B cell (primary cell): ENCODE measurements around the gene CPNE5. TPM values are rescaled to one million over a fixed set of nuclear protein-coding genes. Genes with fewer than 3 reads are reported as not detected.

Source experiments
- ATAC-seq: fragments of 200-7000 bp; cut with Tn5 transposase; one replicate; pipeline ENCODE4 v1.10.0; 2021; ENCODE audit warnings: low read depth, mild to moderate bottlenecking, moderate number of reproducible peaks, moderate library complexity
- CTCF ChIA-PET: fragments of 350-600 bp; sonication (Branson Sonifier 250); formaldehyde crosslinking; loops from one replicate; lab custom pipeline; 2021; ENCODE audit warnings: antibody characterized with exemption, inconsistent platforms; lab: Charles Lee
- POLR2A ChIA-PET: fragments of 350-600 bp; sonication (Branson Sonifier 250); formaldehyde crosslinking; loops from one replicate; lab custom pipeline; 2021; ENCODE audit warnings: antibody characterized with exemption; lab: Charles Lee
- DNase-seq: peaks from one replicate; pipeline ENCODE4 v3.0.0; 2013
- H2AFZ ChIP-seq: 2 replicates; pipeline ENCODE4 v1.6.1; 2012; ENCODE audit warnings: mild to moderate bottlenecking, low read depth, low read length; ENCODE audit not compliant: insufficient read depth, poor library complexity, severe bottlenecking
- H3K27ac ChIP-seq, 2 donors: 1 replicate in 1 of 2; 2 replicates in 1 of 2; pipeline ENCODE4 v1.5.1; 2012 to 2013; ENCODE audit warnings: low read length in 2 of 2, mild to moderate bottlenecking in 2 of 2, moderate library complexity in 1 of 2
- H3K27me3 ChIP-seq, 4 experiments: fragments of 200-600 bp in 1 of 4; sonication (generic) in 1 of 4; replicated peaks in 1 of 4; 1 replicate in 2 of 4; 2 replicates in 2 of 4; pipeline versions ENCODE4 v1.6.1 to v1.7.0; 2013 to 2016; ENCODE audit warnings: low read length in 3 of 4, mild to moderate bottlenecking in 2 of 4, mixed read lengths in 1 of 4, moderate library complexity in 1 of 4; ENCODE audit not compliant: insufficient read depth in 4 of 4, control insufficient read depth in 3 of 4; ENCODE audit errors: control extremely low read depth in 1 of 4
- H3K36me3 ChIP-seq, 2 experiments: replicated peaks in 1 of 2; 1 replicate in 1 of 2; 2 replicates in 1 of 2; pipeline versions ENCODE4 v1.6.1 to v1.7.1; 2013; ENCODE audit warnings: low read length in 1 of 2; ENCODE audit not compliant: insufficient read depth in 2 of 2, control insufficient read depth in 1 of 2; ENCODE audit errors: control extremely low read depth in 1 of 2, extremely low read depth in 1 of 2
- H3K4me1 ChIP-seq, 2 donors: fragments of 200-600 bp in 1 of 2; sonication (generic) in 1 of 2; 1 replicate in 1 of 2; 2 replicates in 1 of 2; pipeline versions ENCODE4 v1.5.1 to v1.6.1; 2013 to 2017; ENCODE audit warnings: low read length in 2 of 2; ENCODE audit not compliant: control insufficient read depth in 2 of 2, insufficient read depth in 2 of 2
- H3K4me2 ChIP-seq: replicated peaks from 2 replicates; pipeline ENCODE3; 2012; ENCODE audit warnings: mild to moderate bottlenecking, low read depth, low read length; ENCODE audit not compliant: poor library complexity, severe bottlenecking
- H3K4me3 ChIP-seq, 5 experiments: fragments of 200-600 bp in 1 of 5; sonication (generic) in 1 of 5; 1 replicate in 3 of 5; 2 replicates in 2 of 5; pipeline versions ENCODE4 v1.5.1 to v1.7.0; 2011 to 2016; ENCODE audit warnings: low read length in 4 of 5, mild to moderate bottlenecking in 4 of 5, low read depth in 2 of 5, control low read depth in 1 of 5, moderate library complexity in 1 of 5; ENCODE audit not compliant: insufficient read depth in 1 of 5; ENCODE audit errors: control extremely low read depth in 1 of 5, extremely low read depth in 1 of 5
- H3K79me2 ChIP-seq: fragments of 200-600 bp; sonication (generic); one replicate; pipeline ENCODE4 v1.6.0; 2016; ENCODE audit warnings: low read length; ENCODE audit not compliant: control insufficient read depth, insufficient read depth
- H3K9ac ChIP-seq: fragments of 200-600 bp; sonication (generic); 2 replicates; pipeline ENCODE4 v1.6.1; 2017; ENCODE audit warnings: mild to moderate bottlenecking, low read length, moderate library complexity
- H3K9me3 ChIP-seq, 3 donors: one replicate each; pipeline versions ENCODE4 v1.6.1 to v1.7.1; 2013; ENCODE audit warnings: low read length in 2 of 3; ENCODE audit not compliant: control insufficient read depth in 2 of 3, insufficient read depth in 1 of 3; ENCODE audit errors: control extremely low read depth in 1 of 3
- H4K20me1 ChIP-seq: 2 replicates; pipeline ENCODE4 v1.6.0; 2012; ENCODE audit warnings: mild to moderate bottlenecking, low read length; ENCODE audit not compliant: insufficient read depth, control insufficient read depth, poor library complexity, severe bottlenecking
- H3K27ac Mint-ChIP-seq: one replicate; pipeline ENCODE4 v1.8.0; 2021; ENCODE audit warnings: mixed read lengths
- H3K27me3 Mint-ChIP-seq: one replicate; pipeline ENCODE4 v1.8.0; 2021; ENCODE audit warnings: mixed read lengths
- H3K4me1 Mint-ChIP-seq: one replicate; pipeline ENCODE4 v1.8.0; 2021; ENCODE audit warnings: mixed read lengths
- H3K4me3 Mint-ChIP-seq: one replicate; pipeline ENCODE4 v1.8.0; 2021; ENCODE audit warnings: mixed read lengths
- H3K9me3 Mint-ChIP-seq: one replicate; pipeline ENCODE4 v1.8.0; 2022; ENCODE audit warnings: mixed read lengths; ENCODE audit not compliant: insufficient read depth
- CTCF ChIP-seq: fragments of 200-600 bp; IDR thresholded peaks from one replicate; pipeline ENCODE4 v1.8.0; 2022; ENCODE audit warnings: antibody characterized with exemption, mild to moderate bottlenecking
- EZH2 ChIP-seq: IDR thresholded peaks from 2 replicates; pipeline ENCODE4 v1.6.1; 2012; ENCODE audit warnings: borderline replicate concordance, low read depth, mild to moderate bottlenecking, moderate library complexity, low read length; ENCODE audit not compliant: insufficient read depth, poor library complexity, severe bottlenecking
- whole genome bisulfite sequencing: methylation state at CpG from one replicate; pipeline ENCODE4 v1.1.5; 2013; ENCODE audit warnings: missing lambda C conversion rate; ENCODE audit not compliant: insufficient coverage; 5-methylcytosine and 5-hydroxymethylcytosine counted together
- intact Hi-C: fragments of 100-400 bp; cut with micrococcal nuclease; formaldehyde crosslinking; loops from one replicate; pipeline ENCODE4 v1.10.0; 2022
- polyA plus RNA-seq: library from polyadenylated mRNA; depleted of rRNA; stranded (reverse); fragments of >200 nt; gene quantifications from 2 replicates; pipeline ENCODE4 v1.2.3, GENCODE V29; 2012
- total RNA-seq, 2 donors: library from RNA; stranded (reverse); fragments of 120-200 nt in 1 of 2; gene quantifications; 1 replicate in 1 of 2; 2 replicates in 1 of 2; pipeline versions ENCODE4 v1.2.3 to v1.2.4, GENCODE V29; 2013 to 2022

CPNE5 gene
- total and polyA plus RNA-seq, 2 donors (not counting 1 experiment from before 2014, with no cell fraction given): 49.8 to 357 TPM

GRCh38 chr6:36783603-36784375 lies 55.5 kb downstream of the CPNE5 start:
- WGBS: 78% methylated on average over 3 of the region's 5 CpGs
- H3K27ac Mint-ChIP-seq: no peak overlapping the region
- no peak for TF ChIP-seq EZH2
- TF ChIP-seq CTCF: no peak
- H3K9me3 ChIP-seq: peaks cover 0 to 2% (median 0%) of the 10 kb centered on the region in 3 donors
- no peaks in the 10 kb centered on the region for H3K79me2 ChIP-seq
- ATAC-seq (no peak), DNase-seq (no peak)
- H3K27ac ChIP-seq: no peak overlapping the region
- H3K27me3 Mint-ChIP-seq: peaks cover 19% of the 10 kb centered on the region
- peaks cover 0 to 10% (median 2%) of the 10 kb centered on the region in 4 experiments for H3K27me3 ChIP-seq
- no peak overlapping the region for H3K4me3 ChIP-seq
- H3K4me2 ChIP-seq: no peak overlapping the region
- no peak overlapping the region for H3K9ac ChIP-seq
- intact Hi-C loops: loop anchor here (5.0 kb wide), 1 partner anchor 361 kb away; no protein-coding TSS in a partner anchor
- no peaks in the 10 kb centered on the region for H3K36me3 ChIP-seq
- H3K4me3 Mint-ChIP-seq: no peak overlapping the region
- no peaks in the 10 kb centered on the region for H4K20me1 ChIP-seq
- H3K4me1 Mint-ChIP-seq: peaks cover 27% of the 10 kb centered on the region
- peaks cover 21 to 28% of the 10 kb centered on the region in 2 donors for H3K4me1 ChIP-seq
- no peak overlapping the region for H2AFZ ChIP-seq
- CTCF ChIA-PET: interaction anchor here (0.8 to 7.8 kb wide), 13 partner anchors 14 to 482 kb away, joined by 3 to 123 read pairs (median 5); no protein-coding TSS in a partner anchor
- no peaks in the 10 kb centered on the region for H3K9me3 Mint-ChIP-seq
- POLR2A ChIA-PET: no interaction called here

GRCh38 chr6:36781669-36782068 lies 57.6 kb downstream of the CPNE5 start:
- Histone ChIP-seq H3K4me3 (no peak overlapping the region), H4K20me1 (no peaks in the 10 kb centered on the region), H2AFZ (no peak overlapping the region), H3K4me2 (peak overlapping the region; percentile 45), H3K27me3 (peaks cover 0 to 4% (median 0%) of the 10 kb centered on the region in 4 experiments), H3K4me1 (peaks cover 21 to 28% of the 10 kb centered on the region in 2 donors), H3K9ac (no peak overlapping the region), H3K9me3 (no peaks in the 10 kb centered on the region), H3K36me3 (no peaks in the 10 kb centered on the region), H3K79me2 (no peaks in the 10 kb centered on the region), H3K27ac (no peak overlapping the region)
- Mint-ChIP-seq H3K9me3 (no peaks in the 10 kb centered on the region), H3K4me1 (peaks cover 27% of the 10 kb centered on the region), H3K27ac (no peak overlapping the region), H3K27me3 (peaks cover 15% of the 10 kb centered on the region), H3K4me3 (peak overlapping the region; percentile 34)
- POLR2A ChIA-PET: no interaction called here
- DNase-seq: no peak
- intact Hi-C loops: loop anchor here (5.0 kb wide), 1 partner anchor 359 kb away; no protein-coding TSS in a partner anchor
- TF ChIP-seq CTCF (no peak), EZH2 (no peak)
- CTCF ChIA-PET: interaction anchor here (0.6 to 7.8 kb wide), 11 partner anchors 9 to 441 kb away, joined by 3 to 123 read pairs (median 5); no protein-coding TSS in a partner anchor
- 25% methylated on average over 8 of the region's 8 CpGs for WGBS
- ATAC-seq: peak; percentile 56
